Activated CD8-positive, alpha-beta memory T cell treated with anti-CD3 and anti-CD28 coated beads, Interleukin-2, amount 50 U/mL, for 1 hour (primary cell): ENCODE results near the gene NKD1.
"Not testable (repeated sequence)": the region's sequence is repeated elsewhere in the genome, so short reads cannot be mapped to it uniquely, and the experiment has no call there.

ENCODE experiments used
- DNase-seq: peaks from one replicate; pipeline ENCODE4 v3.0.0-alpha.2; 2020; ENCODE audit errors: extremely low read depth

Gene NKD1, protein sequence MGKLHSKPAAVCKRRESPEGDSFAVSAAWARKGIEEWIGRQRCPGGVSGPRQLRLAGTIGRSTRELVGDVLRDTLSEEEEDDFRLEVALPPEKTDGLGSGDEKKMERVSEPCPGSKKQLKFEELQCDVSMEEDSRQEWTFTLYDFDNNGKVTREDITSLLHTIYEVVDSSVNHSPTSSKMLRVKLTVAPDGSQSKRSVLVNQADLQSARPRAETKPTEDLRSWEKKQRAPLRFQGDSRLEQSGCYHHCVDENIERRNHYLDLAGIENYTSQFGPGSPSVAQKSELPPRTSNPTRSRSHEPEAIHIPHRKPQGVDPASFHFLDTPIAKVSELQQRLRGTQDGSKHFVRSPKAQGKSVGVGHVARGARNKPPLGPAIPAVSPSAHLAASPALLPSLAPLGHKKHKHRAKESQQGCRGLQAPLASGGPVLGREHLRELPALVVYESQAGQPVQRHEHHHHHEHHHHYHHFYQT

DNA sequence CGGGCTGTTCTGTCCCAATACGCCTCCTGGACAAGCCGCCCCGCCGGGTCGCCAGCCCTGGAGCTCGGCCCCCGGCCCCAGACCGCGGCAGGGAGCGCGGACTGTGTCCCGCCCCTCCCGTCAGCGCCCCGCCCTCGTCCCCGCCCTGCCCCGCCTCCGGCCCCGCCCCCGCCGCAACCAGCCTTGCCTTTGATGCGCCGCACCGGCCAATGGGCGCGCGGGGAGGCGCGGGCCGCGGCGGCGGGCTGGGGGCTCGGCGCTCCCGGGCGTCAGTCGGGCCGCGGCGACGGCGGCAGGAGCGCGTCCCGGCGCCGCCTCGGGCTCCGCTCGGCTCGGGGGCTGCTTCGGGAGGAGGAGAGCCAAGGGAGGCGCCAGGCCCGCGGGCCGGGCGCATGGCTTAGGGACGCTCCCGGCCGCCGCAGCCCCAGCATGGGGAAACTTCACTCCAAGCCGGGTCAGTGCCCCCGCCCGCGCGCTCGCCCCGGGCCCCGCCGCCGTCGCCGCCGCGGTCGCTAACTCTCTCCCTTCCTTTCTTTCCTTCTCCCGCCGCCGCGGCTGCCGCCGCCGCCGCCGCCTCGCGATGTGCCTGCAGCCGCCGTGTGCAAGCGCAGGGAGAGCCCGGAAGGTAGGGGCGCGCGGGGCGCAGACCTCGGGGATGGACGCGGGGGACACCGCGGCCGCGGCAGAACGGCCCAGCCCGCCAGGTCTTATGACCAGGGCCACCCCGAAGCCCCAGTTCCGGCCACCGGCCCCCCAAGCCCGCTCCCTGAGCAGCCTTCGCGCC lies at the start of gene NKD1:
NKD1 (plus strand) TSS at position 272 of the 784 bp plus-strand sequence; CDS start at position 430, 158 bp downstream.
- peak; percentile 42 for DNase-seq

DNA sequence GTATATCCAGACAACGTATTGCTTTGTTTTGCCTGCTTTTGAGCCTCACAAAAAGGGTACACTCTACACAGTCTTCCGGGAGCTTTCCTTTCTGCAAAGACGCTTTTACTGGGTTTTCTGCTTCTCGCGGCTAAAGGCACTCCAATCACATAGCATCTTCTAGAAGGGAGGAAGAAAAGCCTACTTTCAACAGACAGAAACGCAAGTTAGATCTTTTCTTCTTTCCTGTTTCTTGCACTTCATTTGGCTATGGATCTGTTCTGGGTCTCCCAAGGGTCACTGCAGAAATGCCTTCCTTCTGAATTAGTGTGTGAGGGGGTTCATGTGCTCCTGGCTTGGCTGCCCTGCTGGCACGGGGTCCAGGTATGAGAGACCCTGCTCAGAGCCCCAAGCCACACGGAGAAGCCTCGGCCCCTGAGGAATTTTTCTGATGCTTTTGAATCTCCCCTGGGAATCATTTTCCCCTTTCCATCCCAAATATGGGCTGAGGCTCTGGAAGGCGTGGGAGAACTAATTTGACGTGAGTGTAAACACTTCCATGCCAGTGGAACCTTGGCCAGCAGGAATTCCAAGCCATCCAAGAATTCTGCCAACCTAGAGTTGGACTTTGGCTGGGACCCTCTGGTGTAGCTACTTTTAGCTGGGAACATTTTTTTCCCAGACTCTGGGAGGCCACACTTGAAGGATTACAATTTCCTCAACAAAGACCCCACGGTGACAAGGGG lies 49.6 kb upstream of the NKD1 start:
- DNase-seq = no peak

DNA sequence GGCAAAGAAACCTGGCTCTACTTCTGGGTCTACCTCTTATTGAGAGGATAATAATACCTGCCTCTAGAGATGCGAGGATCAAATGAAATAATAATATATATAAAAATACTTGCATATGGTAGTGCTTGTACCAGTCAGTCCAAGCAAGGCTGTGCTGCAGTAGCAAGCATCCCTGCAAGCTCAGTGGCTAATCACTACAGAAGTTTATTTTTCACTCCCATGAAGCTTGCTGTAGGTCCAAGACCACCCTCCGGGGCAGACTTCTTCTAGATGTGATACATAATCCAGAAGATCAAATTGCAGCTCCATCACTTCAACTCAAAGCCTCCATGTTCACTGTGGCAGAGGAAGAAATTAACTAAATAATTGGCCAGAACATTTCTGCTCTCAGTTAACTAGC lies 48.9 kb upstream of the NKD1 start:
- DNase-seq = no peak

DNA sequence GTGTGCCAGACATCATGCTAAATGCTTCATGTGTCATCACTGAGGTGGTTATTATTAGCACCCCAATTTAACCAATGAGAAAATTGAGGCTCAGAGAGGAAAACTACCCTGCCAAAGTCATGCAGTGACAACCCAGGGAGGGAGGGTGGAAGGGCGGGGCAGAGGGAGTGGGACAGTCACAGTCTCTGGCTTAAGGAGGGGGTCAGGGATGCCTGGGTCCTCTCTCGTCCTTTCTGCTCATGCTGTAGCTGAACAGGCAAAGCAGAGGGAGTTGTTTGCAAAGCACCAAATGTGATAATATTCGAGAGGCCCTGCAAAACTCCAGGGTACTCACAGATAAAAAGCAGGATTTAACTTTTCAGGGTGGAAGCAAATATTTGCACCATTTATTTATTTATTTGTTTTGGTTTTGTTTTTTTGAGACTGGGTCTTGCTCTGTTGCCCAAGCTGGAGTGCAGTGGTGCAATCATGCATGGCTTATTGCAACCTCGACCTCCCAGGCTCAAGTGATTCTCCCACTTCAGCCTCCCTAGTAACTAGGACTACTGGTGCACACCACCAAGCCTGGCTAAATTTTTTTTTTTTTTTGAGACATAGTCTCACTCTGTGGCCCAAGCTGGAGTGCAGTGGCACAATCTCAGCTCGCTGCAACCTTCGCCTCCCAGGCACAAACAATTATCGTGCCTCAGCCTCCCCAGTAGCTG lies 47.9 kb upstream of the NKD1 start:
- no peak for DNase-seq

DNA sequence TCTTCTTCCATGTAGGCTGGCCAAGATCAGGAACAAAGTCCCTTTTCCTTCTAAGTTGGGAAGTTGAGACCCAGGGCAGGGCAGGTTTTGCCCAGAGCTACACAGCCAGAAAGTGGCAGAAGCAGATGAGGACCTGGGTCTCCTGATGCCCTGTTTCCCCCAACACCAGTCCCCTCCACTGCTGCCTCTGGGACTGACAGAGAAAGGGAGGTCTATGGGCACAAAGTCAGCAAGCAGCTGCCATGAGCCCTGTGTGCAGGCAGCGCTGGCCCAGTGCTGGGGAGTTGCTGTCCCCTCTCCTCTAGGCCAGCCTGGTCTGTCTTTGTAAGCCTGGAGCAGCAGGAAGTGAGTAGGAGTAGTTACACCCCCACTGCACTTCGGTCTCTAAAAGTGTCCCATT lies 46.9 kb upstream of the NKD1 start:
- no peak for DNase-seq

- DNase-seq = no peak
Measured at GRCh38 chr16:50501986-50502615, 46.1 kb upstream of the NKD1 start.

GRCh38 chr16:50502616-50503011 lies 45.6 kb upstream of the NKD1 start:
- no peak for DNase-seq

DNA sequence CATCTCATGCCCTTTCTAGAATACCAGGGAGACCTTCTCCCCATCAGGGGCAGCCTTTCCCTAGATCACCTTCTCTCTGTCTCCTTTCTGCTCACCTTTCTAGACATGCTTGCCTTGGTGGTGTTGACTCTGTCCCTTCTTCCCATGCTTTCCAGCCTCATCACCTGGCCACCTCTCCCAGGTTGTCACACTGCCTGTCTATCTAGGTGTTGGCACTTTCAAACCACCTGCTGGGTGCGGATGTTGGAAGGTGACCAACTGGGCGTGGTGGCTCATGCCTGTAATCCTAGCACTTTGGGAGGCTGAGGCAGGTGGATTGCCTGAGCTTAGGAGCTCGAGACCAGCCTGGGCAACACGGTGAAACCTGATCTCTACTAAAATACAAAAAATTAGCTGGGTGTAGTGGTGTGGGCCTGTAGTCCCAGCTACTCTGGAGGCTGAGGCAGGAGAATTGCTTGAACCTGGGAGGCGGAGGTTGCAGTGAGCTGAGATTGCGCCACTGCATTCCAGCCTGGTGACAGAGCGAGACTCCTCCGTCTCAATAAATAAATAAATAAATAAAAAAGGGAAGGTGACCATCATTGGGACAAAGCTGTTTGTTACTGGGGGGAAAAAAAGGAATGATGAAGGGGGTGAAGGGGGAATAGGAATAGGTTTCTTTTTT lies 44.2 kb upstream of the NKD1 start:
- not testable (repeated sequence) for DNase-seq

DNA sequence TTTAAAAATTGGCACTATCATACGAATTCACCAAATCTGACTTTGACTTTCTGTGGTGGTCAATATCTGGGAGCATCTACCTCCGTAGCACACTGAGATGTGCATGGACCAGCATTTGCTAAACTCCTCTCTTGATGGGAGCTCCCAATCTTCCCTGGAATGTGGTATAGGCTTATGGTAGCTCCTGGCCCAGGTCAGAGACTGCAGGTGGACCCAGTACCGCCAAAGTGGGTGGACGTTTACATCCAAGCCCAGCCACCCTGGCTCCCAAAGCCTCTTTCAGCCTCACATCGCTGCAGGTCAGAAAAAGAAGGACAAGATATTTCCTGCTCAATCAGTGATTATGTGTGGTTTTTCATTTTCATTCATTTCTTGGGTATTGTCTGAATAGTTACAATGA lies 43.1 kb upstream of the NKD1 start:
- DNase-seq = no peak

GRCh38 chr16:50505714-50506542 lies 42.3 kb upstream of the NKD1 start:
- no peak for DNase-seq

DNA sequence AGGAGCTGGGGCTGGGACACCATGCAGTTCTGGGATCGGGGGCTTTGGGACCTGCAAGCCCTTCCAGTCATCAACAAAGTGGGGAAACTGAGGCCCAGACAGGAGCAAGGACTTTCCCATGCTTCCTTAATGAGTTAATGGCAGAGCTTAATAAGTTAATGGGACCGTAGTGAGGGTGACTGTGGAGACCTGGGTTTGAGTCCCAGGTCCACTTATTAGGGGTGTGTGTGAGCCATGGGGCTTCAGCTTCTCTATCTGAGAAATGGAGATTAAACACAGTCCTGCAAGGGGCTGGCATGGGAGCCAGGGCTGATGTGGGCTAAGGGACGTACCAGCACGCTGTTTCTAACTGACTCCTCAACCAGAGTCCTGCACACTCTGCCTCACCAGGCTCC lies 41.7 kb upstream of the NKD1 start:
- no peak for DNase-seq

DNA sequence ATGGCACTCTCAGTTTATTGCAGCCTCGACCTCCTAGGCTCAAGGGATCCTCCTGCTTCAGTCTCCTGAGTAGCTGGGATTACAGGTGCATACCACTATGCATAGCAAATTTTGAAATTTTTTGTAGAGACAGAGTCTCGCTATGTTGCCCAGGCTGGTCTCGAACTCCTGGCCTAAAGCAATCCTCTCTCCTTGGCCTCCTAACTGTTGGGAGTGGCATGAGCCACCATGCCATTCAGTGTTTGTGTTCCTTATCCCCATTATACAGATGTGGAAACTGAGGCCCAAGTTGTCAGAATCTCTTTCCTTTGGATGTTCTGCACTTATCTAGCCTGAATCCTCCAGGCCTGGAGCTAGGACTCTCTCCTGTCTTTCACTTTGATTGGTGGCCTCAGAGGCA lies 40.8 kb upstream of the NKD1 start:
- DNase-seq = no peak

DNA sequence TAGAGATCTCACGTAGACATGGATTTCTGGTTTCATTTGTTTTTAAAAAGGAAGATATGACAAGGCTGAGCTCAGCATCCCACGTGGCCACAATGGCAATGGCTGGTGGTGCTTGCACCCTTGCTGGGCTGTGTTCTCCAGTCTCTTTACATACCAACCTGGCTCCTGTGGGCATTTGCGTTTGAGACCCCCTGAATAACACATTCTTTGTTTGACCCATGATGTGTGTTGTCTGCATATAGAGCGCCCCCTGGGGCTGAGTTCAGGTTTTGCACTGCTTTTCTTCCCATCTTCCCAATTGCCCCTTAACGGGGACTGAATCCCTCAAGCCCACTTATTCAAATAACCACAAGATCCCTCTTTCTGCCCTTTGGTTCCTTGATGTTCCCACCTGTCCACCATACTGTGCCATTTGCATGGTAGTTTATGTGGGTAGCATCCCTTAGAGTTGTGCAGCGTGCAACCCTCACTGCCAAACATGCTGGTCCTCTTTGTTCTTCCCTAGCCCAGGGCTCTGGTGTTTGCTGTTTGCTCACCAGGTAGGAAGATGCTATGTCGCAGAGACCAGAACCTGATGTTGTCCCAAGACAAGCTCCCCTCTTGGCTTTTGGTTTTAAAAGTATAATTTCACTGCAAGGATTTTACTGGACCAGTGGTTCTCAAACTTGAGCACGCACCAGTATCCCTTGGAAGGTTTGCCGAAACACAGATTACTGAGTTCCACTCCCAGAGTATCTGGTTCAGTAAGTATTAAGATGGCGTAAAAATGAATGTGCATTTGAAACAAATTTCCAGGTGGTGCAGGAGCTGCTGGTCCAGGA lies 38.5 kb upstream of the NKD1 start:
- no peak for DNase-seq

- no peak for DNase-seq
Measured at GRCh38 chr16:50515218-50515617, 33.0 kb upstream of the NKD1 start.

DNA sequence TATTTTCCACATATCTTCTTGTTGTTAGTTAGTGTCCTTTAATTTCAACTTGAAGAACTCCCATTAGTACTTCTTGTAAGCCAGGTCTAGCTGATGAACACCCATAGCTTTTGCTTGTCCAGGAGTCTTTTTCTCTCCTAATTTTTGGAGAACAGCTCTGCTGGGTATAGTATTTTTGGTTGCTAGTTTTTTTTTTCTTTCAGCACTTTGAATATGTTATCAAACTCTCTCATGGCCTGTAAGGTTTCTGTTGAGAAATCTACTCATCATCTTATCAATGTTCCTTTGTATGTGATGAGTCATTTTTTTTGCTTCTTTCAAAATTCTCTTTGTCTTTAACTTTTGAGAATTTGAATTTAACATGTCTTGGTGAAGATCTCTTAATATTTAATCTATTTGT lies 31.8 kb upstream of the NKD1 start:
- no peak for DNase-seq

GRCh38 chr16:50516890-50517289 lies 31.3 kb upstream of the NKD1 start:
- no peak for DNase-seq

- no peak for DNase-seq
Measured at GRCh38 chr16:50517450-50518252, 30.5 kb upstream of the NKD1 start.

GRCh38 chr16:50519001-50519400 lies 29.2 kb upstream of the NKD1 start:
- DNase-seq = no peak
